GM18867 (cell line): ENCODE measurements around the gene SARNP.
A peak's percentile ranks its signal among the peaks of the same experiment; 100 is the strongest.

Source experiments
- ATAC-seq: cut with Tn5 transposase; IDR thresholded peaks from one replicate; pipeline ENCODE4 v1.9.1; 2021; ENCODE audit warnings: mild to moderate bottlenecking, moderate library complexity; ENCODE audit not compliant: unreplicated experiment

SARNP gene

GRCh38 chr12:55727643-55728185 lies 89.8 kb downstream of the SARNP start:
- no peak for ATAC-seq

DNA sequence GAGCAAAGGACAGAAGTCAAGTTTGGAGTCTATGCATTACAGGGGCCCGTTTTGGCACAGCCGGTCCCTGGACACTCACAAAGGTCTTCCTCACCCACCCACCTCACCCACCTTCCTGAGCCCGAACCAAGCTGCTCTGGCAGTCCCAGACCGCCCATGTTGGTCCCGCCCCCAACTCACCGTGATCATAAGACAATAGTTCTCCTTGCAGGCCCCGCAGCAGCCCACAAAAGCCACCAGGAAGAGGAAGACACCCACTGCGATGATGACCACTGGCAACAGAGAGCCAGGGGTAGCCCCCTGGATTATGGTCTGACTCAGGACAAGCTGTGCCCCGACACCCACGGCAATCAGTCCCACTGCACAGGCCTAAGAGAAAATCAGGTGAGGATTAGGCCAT lies 90.6 kb downstream of the SARNP start:
- no peak for ATAC-seq

- no peak for ATAC-seq
These were observed 92.0 kb downstream of the SARNP start for GRCh38 chr12:55725556-55725955.

DNA sequence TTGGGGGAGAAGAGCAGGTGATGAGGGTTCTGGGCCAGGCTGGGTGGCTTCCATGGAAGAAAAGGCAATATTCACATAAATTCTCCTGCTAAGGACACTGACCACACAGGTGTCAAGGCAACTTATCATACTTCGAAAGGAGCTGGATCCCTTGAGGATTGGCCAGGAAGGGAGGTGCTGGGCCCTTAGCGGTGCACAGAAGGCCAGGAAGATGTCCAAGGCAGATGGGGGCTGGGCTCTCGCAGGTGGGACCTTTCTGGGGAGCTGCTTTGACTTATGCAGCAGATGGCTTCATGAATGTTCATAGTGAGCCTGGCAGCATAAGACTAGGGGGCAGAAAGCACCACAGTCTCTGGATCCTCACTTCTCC lies 92.6 kb downstream of the SARNP start:
- no peak for ATAC-seq

DNA sequence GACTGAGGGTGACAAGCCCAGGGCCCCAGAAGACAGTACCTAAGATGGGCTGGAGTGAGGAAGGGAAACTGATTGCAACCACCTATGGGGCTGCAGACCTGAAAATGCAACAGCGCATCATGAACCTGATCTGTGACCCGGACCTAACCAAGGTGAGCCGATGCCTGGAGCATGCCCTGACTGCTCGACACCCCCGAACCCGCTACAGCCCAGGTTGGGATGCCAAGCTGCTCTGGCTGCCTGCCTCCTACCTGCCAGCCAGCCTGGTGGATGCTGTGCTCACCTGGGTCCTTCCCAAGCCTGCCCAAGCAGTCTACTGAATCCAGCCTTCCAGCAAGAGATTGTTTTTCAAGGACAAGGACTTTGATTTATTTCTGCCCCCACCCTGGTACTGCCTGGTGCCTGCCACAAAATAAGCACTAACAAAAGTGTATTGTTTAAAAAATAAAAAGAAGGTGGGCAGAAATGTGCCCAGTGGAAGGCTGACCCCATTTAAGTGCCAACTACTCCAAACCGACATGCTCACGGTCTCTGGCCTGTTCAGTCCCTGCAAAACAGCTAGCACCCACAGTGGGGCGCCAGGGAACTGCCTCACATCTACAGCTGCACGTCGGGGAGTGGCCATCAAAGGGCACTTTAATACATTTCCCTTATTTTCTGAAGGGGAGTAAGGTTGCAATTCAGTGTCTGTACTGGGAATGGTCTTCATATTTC lies 93.1 kb downstream of the SARNP start:
- peak; percentile 31 for ATAC-seq

DNA sequence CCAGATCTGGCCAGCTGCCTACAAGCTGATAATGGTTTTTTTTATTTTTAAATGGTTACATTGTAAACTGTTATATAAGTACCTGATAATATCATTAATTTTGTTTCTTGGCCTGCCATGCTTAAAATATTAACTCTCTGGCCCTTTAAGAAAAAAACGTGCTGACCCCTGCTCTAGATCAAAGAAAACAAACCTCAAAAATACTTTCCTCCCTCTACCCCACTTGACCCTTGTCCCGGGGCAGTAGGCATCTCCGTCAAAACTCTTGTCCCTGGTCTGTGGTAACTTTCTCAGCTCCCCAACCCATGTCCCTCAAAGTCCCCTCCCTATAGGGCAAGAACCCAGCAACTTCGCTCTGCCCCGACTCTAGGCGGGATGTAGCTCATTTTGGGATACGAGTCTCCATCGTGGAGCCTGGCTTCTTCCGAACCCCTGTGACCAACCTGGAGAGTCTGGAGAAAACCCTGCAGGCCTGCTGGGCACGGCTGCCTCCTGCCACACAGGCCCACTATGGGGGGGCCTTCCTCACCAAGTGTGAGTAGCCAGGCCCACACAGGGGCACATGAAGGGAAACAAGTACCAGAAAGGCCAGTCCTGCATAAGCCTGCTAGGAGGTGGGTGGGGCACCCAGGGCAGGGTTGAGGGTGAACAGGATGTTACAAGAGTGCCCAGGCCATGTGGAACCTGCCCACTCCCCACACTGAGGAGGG lies 93.9 kb downstream of the SARNP start:
- ATAC-seq, result no peak

- ATAC-seq, result no peak
These were observed 94.6 kb downstream of the SARNP start for GRCh38 chr12:55722948-55723347.

- ATAC-seq, result no peak
These were observed 95.8 kb downstream of the SARNP start for GRCh38 chr12:55721601-55722213.

GRCh38 chr12:55720894-55721444 lies 96.6 kb downstream of the SARNP start:
- no peak for ATAC-seq

DNA sequence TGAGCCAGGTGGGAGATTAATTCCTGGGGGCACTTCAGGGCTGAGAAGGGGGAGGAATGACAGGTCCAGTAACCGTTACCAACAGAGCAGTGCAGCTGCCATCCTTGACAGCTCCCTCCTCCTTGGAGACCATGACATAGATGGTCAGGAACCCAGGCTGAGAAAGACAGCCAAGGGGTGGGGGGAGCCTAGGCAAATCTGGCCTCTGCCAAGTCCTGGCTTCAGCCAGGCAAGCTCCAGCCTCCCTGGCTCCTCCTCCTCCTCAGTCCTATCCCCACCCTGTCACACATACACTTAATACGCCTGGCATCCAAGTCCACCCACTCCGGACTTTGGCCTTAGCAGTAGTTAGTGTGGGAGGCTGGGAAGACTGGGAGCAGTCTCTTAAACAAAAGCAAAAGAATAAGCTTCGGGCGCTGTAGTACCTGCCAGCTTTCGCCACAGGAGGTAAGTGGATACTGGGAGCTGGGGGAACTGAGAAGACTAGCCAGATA lies 97.4 kb downstream of the SARNP start, which contains the start of gene RDH5:
Gene RDH5, plus strand, starts transcription at position 323 of the 494 bp plus-strand sequence. CDS start 792 bp downstream, outside the sequence.
- no peak for ATAC-seq

DNA sequence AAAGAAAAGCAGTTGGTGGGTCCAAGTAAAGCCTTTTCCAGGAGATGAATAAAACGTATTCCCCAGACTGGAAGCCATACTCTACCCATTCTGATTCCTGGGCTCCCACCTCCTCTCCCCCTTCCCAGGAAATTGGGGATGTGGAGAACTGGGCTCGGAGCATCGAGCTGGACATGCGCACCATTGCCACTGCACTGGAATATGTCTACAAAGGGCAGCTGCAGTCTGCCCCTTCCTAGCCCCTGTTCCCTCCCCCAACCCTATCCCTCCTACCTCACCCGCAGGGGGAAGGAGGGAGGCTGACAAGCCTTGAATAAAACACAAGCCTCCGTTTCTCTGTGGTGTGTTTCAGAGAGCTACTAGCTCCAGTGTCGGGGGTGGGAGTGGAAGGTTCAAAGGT lies 98.2 kb downstream of the SARNP start:
- ATAC-seq, result no peak

DNA sequence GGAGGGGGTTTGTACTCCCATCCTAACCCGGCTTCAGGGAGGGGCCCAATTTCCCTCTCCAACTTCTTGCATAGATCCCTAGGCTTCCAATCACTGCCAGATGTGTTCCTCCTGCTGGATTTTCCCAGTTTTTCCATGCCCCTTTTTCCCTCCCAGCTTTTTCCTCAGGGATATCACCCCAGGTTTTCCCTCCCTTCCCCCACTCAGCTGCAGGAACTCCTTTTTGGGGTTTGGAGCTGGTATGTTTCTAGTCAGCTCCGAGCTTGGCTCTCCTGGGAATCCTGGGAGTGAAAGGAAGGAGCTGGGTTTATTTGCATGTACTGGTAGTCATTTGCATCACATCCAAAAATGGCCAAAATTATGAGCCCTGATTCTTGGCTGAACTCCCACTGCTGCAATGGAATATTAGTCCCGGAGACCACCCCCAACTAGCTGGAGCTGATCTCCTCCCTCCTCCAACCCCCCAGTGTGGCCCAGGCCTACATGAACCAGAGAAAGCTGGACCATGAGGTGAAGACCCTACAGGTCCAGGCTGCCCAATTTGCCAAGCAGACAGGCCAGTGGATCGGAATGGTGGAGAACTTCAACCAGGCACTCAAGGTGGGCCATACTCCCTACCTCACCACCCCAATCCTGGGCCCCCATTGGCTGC lies 98.8 kb downstream of the SARNP start:
- ATAC-seq, result no peak

- ATAC-seq, result no peak
These were observed 99.5 kb downstream of the SARNP start for GRCh38 chr12:55718015-55718414.

DNA sequence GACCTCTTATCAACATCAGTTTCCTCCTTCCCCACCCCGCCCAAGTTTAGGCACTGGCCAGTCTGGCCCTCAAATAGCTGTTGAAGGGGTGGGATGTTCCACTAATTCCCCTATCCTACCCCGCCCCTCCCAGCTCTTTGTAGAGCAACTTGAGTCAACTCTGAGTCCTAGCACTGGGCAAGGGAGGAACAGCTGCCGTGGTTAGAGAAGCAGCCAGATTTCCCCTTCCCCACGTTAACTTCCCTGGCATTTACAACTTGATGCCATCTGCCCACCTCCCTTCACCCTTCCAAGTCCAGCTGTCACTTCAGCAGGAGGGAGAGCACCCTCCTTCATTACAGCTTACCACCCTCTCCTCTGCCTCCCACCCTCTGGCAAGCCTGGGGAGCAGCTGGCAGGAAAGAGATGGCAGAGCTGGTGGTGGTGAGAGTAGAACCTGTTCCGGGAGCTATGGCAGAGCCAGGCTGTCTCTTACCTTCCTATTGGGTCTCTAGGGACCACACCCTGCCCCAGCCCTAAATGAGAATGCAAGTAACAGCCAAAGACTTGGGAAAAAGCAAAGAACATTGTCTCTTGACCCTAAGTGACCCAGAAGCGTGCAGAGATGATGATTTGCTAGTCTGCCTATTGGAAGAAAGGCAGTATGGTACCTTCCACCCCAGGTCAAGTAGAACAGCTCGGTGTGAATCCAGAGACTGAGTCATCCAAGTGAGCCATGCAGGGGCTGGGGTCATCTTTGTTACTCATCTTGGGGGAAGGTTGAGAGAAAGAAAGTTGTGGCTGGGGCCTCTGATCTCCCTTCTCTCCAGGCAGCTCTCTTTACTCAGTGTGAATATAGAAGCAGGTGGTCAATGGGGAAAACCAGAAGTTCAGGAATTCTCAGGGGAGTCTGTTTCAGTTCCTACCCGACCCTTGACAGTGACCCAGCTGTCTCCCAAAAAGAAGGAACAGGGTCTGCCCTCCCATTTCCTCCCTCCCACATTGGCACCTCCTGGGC lies 100.2 kb downstream of the SARNP start:
- ATAC-seq, result no peak

DNA sequence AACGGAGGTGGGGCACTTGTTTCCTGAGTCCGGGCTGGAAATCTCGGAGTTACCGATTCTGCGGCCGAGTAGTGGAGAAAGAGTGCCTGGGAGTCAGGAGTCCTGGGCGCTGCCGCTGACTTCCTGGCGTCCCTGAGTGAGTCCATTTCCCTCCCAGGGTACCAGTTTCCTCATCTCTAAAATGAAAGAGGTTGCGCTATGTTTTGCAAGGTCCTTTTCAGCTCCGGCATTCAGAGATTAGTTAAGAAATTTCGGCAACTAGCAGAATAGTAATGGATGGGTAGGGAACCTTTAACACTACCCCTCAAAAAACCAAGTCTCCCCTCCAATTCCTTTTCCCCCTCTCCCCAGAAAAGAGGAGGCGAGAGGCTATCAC lies 101.0 kb downstream of the SARNP start:
- ATAC-seq, result no peak

DNA sequence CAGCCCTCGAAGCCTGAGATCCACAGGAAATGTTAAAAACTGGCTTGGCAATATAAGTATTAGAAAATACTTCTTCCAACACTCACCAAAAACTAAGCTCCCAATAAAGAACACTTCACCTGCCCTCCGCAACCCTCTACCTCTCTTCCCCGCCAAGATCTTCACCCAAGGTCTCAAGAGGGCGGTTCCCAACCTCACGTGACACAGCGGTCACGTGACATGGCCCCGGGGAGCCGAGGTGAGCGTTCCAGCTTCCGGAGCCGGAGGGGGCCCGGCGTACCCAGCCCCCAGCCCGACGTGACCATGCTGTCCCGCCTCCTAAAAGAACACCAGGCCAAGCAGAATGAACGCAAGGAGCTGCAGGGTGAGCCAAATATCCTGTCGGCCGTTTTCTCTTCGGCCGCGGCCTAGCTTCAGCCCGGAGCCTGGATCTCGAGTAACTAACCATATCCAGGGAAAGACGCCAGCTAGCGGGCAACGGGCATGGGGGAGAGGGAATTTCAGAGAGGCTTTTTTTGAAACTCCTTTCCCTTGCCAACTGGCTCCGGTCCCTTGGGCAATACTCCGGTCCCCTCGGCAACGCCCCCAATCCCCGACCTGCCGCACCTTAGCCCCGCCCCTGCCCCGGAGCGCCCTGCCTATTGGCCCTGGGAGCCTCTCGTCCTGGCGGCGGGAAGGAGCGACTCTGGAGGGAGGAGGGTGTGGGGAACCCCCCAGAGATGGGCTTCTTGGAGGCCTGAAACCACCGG lies 101.5 kb downstream of the SARNP start, which contains the start of gene BLOC1S1:
Gene BLOC1S1, plus strand, starts transcription at position 214 of the 749 bp plus-strand sequence. Its CDS starts 6 bp downstream, at position 220.
- ATAC-seq, result peak; percentile 90

- ATAC-seq, result no peak
These were observed 102.3 kb downstream of the SARNP start for GRCh38 chr12:55715169-55715764.

DNA sequence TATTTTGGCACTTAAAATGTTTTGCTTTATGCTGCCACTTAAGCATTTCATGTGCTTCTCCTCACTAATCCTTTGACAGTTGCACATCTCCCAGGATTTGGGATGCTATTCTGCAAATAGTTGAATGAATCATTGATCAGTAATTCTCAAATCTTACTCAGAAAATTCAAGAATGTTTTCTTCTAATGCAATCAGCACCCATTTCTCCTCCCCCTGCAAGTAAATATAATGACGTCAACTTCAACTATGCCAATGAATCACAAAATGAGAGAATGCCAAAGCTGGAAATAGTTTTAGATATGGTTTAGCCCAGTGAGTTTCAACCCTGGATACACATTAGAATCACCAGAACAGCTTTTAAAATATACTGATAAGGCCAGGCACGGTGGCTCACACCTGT lies 103.8 kb downstream of the SARNP start:
- no peak for ATAC-seq
